ENCODE data around the gene NKAIN2.
"Not testable (repeated sequence)": the region's sequence is repeated elsewhere in the genome, so short reads cannot be mapped to it uniquely, and the experiment has no call there.

Gene NKAIN2

DNA sequence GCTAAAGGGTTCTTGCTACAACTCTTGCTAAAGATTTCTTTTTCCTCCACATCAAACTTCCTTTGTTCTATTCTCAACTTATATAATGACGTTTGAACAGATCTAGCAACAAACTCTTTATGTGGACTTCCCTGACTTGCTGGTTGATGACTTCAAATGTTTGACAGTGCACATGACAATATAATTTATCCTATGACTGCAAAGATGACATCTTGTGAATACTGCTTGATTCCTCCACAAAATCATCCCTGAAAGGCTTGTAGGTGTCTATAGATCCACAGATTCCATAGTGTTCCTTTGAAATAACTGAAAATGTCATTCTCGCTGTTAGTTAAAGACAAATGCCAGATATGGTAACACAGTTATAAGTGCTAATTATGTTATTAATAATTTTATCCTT, 478.9 kb downstream of the NKAIN2 start:
- H3K27me3 ChIP-seq (replicated peaks), result no peaks in the 10 kb centered on the region
- H3K36me3 ChIP-seq (replicated peaks), result no peaks in the 10 kb centered on the region
- TF ChIP-seq, protein P1, sequence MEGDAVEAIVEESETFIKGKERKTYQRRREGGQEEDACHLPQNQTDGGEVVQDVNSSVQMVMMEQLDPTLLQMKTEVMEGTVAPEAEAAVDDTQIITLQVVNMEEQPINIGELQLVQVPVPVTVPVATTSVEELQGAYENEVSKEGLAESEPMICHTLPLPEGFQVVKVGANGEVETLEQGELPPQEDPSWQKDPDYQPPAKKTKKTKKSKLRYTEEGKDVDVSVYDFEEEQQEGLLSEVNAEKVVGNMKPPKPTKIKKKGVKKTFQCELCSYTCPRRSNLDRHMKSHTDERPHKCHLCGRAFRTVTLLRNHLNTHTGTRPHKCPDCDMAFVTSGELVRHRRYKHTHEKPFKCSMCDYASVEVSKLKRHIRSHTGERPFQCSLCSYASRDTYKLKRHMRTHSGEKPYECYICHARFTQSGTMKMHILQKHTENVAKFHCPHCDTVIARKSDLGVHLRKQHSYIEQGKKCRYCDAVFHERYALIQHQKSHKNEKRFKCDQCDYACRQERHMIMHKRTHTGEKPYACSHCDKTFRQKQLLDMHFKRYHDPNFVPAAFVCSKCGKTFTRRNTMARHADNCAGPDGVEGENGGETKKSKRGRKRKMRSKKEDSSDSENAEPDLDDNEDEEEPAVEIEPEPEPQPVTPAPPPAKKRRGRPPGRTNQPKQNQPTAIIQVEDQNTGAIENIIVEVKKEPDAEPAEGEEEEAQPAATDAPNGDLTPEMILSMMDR (IDR thresholded peaks at IDR 0.05; ENCODE audit: low read depth, low read length, missing control alignments), result no peak
- H3K27ac ChIP-seq, result no peak overlapping the region
- in situ Hi-C loops (cut with HindIII; ENCODE audit: low pct_ligation_motif_present, low sequenced_read_pairs), result no loop called here
- H3K4me3 ChIP-seq (ENCODE audit: low read depth, low read length), result no peak overlapping the region
- DNase-seq, result no peak

DNA sequence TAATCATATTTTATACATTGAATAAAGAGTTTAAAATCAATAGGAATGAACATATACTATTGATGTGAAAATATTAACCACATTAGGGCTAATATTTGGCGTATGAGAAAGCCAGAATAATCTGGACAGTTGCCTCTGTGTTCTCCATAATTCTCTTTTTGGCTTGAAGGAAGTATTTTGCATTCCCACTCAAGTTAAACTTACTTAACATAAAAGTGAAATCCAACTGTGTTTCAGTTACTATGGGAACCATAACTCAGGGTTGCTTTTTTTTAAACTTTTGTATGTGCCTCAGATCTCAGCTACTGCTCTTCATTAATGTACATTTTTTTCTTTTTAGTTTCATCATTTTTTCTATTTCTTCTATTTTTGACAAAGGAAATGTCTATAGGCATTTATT, 479.8 kb downstream of the NKAIN2 start:
- in situ Hi-C loops (cut with HindIII; ENCODE audit: low pct_ligation_motif_present, low sequenced_read_pairs), result no loop called here
- no peaks in the 10 kb centered on the region for H3K36me3 ChIP-seq (replicated peaks)
- no peak overlapping the region for H3K4me3 ChIP-seq (ENCODE audit: low read depth, low read length)
- DNase-seq, result no peak
- TF ChIP-seq, protein P1 (IDR thresholded peaks at IDR 0.05; ENCODE audit: low read depth, low read length, missing control alignments), result no peak
- H3K27ac ChIP-seq, result no peak overlapping the region
- no peaks in the 10 kb centered on the region for H3K27me3 ChIP-seq (replicated peaks)

DNA sequence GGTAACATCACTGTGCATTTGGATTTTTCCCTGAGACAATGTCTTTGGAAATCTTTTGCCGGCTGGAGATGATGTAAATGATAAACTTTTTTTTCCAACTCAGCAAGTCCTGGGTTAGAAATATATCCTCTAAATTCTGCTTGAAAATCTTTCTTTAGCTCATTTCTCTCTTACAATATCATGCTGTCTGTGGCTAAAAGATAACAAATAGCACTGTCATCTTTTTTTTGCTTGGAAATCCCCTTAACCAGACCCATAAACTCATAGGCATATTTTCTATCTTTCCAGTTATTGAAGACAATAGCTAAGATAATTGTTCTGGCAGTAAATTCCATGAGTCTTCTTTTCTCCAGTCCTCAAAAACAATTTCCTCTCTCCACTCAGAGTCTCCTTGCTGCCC, 481.5 kb downstream of the NKAIN2 start:
- no peak for DNase-seq
- TF ChIP-seq, protein P1 (IDR thresholded peaks at IDR 0.05; ENCODE audit: low read depth, low read length, missing control alignments), result no peak
- H3K27ac ChIP-seq, result no peak overlapping the region
- in situ Hi-C loops (cut with HindIII; ENCODE audit: low pct_ligation_motif_present, low sequenced_read_pairs), result no loop called here
- no peaks in the 10 kb centered on the region for H3K27me3 ChIP-seq (replicated peaks)
- no peak overlapping the region for H3K4me3 ChIP-seq (ENCODE audit: low read depth, low read length)
- H3K36me3 ChIP-seq (replicated peaks), result no peaks in the 10 kb centered on the region

DNA sequence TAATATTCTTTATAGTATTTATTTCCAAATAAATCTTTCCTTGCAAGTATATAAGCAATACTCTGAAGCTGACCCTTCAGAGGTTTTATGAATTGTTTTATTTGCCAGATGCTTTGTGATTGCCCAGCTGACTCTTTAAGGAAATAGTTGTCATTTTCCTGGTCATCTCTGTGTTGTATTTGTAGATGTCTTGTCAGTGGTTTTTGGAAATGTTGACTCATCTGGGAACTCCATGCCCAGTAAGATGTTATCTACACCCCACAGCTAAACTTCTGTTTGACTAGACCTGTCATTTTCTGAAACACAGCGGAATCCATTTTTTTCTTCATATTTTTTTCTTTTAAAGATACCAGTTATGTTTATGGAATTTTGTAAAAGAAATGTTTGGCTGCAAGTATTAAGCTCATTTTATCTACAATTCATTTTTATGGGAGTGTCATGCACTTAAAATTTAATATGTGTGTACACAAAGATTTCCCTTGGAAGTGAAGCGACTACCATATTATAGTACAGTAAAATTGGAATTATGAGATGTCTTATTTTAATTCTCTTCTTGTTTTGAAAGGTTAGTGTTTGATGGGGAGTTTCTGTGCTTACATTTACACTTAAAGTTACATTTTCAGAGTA, 491.0 kb downstream of the NKAIN2 start:
- in situ Hi-C loops (cut with HindIII; ENCODE audit: low pct_ligation_motif_present, low sequenced_read_pairs), result no loop called here
- Histone ChIP-seq H3K36me3 (replicated peaks) (no peaks in the 10 kb centered on the region), H3K27me3 (replicated peaks) (no peaks in the 10 kb centered on the region), H3K4me3 (ENCODE audit: low read depth, low read length) (no peak overlapping the region), H3K27ac (no peak overlapping the region)
- DNase-seq, result peak; percentile 9
- TF ChIP-seq, protein P1 (IDR thresholded peaks at IDR 0.05; ENCODE audit: low read depth, low read length, missing control alignments), result no peak

DNA sequence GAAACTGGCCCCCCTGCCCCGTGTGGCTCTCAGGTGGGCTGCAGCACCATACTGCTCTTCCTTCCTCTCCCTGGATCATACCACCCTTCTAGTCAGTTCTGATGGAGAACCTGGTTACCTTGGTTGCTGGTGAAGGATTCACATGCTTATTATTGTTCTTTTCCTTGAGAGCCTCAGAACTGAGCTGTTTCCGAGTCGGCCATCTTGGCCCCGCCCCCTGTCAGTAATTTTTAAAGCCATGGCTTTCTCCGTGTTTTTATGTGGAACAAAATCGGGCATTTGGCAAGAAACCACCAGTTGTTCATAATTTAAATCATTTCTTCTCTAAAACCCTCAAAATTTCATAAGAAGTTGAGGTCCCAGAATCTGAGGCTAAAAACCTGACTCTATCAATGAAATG, 493.8 kb downstream of the NKAIN2 start:
- Histone ChIP-seq H3K27ac (no peak overlapping the region), H3K36me3 (replicated peaks) (no peaks in the 10 kb centered on the region), H3K27me3 (replicated peaks) (no peaks in the 10 kb centered on the region), H3K4me3 (ENCODE audit: low read depth, low read length) (no peak overlapping the region)
- in situ Hi-C loops (cut with HindIII; ENCODE audit: low pct_ligation_motif_present, low sequenced_read_pairs), result no loop called here
- no peak for DNase-seq
- TF ChIP-seq, protein P1 (IDR thresholded peaks at IDR 0.05; ENCODE audit: low read depth, low read length, missing control alignments), result no peak

DNA sequence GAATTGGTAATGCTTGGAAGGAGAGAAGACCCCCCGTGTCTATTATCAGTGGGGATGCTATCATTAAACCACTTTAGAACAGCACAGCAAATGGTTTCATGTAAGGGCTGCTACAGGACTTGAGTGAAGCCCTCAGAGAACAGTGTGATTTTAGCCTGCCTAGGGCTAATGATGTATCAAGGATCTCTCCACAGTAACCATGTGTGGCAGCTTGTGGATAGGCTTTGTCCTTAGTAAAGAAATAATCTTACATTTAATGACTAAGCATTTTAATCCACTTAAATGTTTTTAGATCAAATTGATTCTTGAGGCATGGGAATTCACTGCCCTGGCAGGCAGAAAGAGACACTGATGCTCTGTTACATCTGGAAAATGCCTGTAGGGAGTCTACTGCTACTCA, 495.1 kb downstream of the NKAIN2 start:
- in situ Hi-C loops (cut with HindIII; ENCODE audit: low pct_ligation_motif_present, low sequenced_read_pairs), result no loop called here
- TF ChIP-seq, protein P1 (IDR thresholded peaks at IDR 0.05; ENCODE audit: low read depth, low read length, missing control alignments), result no peak

DNA sequence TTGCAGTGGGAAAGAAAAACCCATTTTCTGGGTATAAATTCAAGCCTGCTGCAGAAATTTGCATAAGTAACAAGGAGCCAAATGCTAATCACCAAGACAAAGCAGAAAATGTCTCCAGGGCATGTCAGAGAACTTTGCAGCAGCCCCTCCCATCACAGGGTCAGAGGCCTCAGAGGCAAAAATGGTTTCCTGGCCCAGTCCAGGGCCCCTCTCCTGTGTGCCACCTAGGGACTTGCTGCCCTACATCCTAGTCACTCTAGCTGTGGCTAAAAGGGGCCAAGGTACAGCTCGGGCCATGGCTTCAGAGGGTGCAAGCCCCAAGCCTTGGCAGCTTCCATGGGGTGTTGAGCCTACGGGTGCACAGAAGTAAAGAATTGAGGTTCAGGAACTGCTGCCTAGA, 497.2 kb downstream of the NKAIN2 start:
- H3K36me3 ChIP-seq (replicated peaks); H3K27ac ChIP-seq; H3K27me3 ChIP-seq (replicated peaks); in situ Hi-C loops (cut with HindIII; ENCODE audit: low pct_ligation_motif_present, low sequenced_read_pairs); DNase-seq; H3K4me3 ChIP-seq (ENCODE audit: low read depth, low read length): not testable (repeated sequence)

More for the DNA sequence above, 495.1 kb downstream of the NKAIN2 start:
- Histone ChIP-seq H3K27ac (no peak overlapping the region), H3K36me3 (replicated peaks) (no peaks in the 10 kb centered on the region), H3K27me3 (replicated peaks) (no peaks in the 10 kb centered on the region), H3K4me3 (ENCODE audit: low read depth, low read length) (no peak overlapping the region)
- DNase-seq, result no peak

Data from brain microvascular endothelial cell (primary cell).